SK-N-SH (cell line): ENCODE data around the gene BRMS1. TPM values are rescaled to one million over a fixed set of nuclear protein-coding genes. Genes with fewer than 3 reads are reported as not detected.

ENCODE experiments used
- CTCF ChIA-PET: fragments of 300-600, 350-600 bp; formaldehyde crosslinking; extraction: SDS; loops from one replicate; lab custom pipeline; 2021; lab: Yijun Ruan, JAX
- POLR2A ChIA-PET: fragments of 350-600 bp; sonication (Branson Sonifier 250); formaldehyde crosslinking; extraction: SDS; loops from one replicate; lab custom pipeline; 2020; ENCODE audit warnings: antibody characterized with exemption, inconsistent platforms; lab: Yijun Ruan, JAX
- DNase-seq: peaks from one replicate; pipeline ENCODE4 v3.0.0; 2012
- H2AFZ ChIP-seq: fragments of 200-600 bp; sonication (generic); 2 replicates; pipeline ENCODE4 v1.8.1; 2016; ENCODE audit warnings: antibody characterized with exemption, mild to moderate bottlenecking, low read depth
- H3F3A ChIP-seq: fragments of 200-600 bp; sonication (generic); replicated peaks from 2 replicates; pipeline ENCODE3; 2016; ENCODE audit warnings: antibody characterized with exemption, mild to moderate bottlenecking; ENCODE audit not compliant: insufficient read depth
- H3K27ac ChIP-seq, 2 experiments: fragments of 200-500 bp in 1 of 2; fragments of 200-600 bp in 1 of 2; sonication (Bioruptor generic) in 1 of 2; sonication (generic), shearing (Covaris generic) in 1 of 2; 2 replicates each; pipeline versions ENCODE4 v1.5.1 to v1.6.1; 2014 to 2016; ENCODE audit warnings: low read depth in 2 of 2, inconsistent platforms in 1 of 2, low read length in 1 of 2, mild to moderate bottlenecking in 1 of 2, mixed read lengths in 1 of 2
- H3K27me3 ChIP-seq: fragments of 200-600 bp; sonication (generic), shearing (Covaris generic); 2 replicates; pipeline ENCODE4 v1.6.1; 2016; ENCODE audit warnings: mixed run types; ENCODE audit not compliant: insufficient read depth
- H3K36me3 ChIP-seq, 2 experiments: fragments of 200-500 bp in 1 of 2; fragments of 200-600 bp in 1 of 2; sonication (Bioruptor generic) in 1 of 2; sonication (generic) in 1 of 2; replicated peaks in 1 of 2; 2 replicates each; pipeline versions ENCODE3 to v1.5.1; 2014 to 2016; ENCODE audit warnings: low read length in 1 of 2, mild to moderate bottlenecking in 1 of 2; ENCODE audit not compliant: insufficient read depth in 2 of 2, control insufficient read depth in 1 of 2
- H3K4me1 ChIP-seq, 2 experiments: fragments of 200-500 bp in 1 of 2; fragments of 200-600 bp in 1 of 2; sonication (Bioruptor generic) in 1 of 2; sonication (generic), shearing (Covaris generic) in 1 of 2; 2 replicates each; pipeline versions ENCODE4 v1.5.1 to v1.6.1; 2014 to 2016; ENCODE audit warnings: low read depth in 1 of 2, low read length in 1 of 2, mixed run types in 1 of 2; ENCODE audit not compliant: insufficient read depth in 2 of 2, control insufficient read depth in 1 of 2
- H3K4me2 ChIP-seq: fragments of 200-600 bp; sonication (generic), shearing (Covaris generic); 2 replicates; pipeline ENCODE4 v1.6.1; 2017; ENCODE audit warnings: mixed run types
- H3K4me3 ChIP-seq, 2 experiments: fragments of 200-500 bp in 1 of 2; fragments of 200-600 bp in 1 of 2; sonication (Bioruptor generic) in 1 of 2; sonication (generic), shearing (Covaris generic) in 1 of 2; 2 replicates each; pipeline versions ENCODE4 v1.5.1 to v1.8.1; 2014 to 2016; ENCODE audit warnings: low read depth in 2 of 2, inconsistent platforms in 1 of 2, low read length in 1 of 2, mild to moderate bottlenecking in 1 of 2, mixed read lengths in 1 of 2, moderate library complexity in 1 of 2
- H3K79me2 ChIP-seq: fragments of 200-600 bp; sonication (generic); 2 replicates; pipeline ENCODE4 v1.8.1; 2017; ENCODE audit warnings: mild to moderate bottlenecking; ENCODE audit not compliant: insufficient read depth
- H3K9ac ChIP-seq: fragments of 200-600 bp; sonication (generic); 2 replicates; pipeline ENCODE4 v1.6.1; 2017; ENCODE audit warnings: mixed run types
- H3K9me2 ChIP-seq: fragments of 200-600 bp; sonication (generic); 2 replicates; pipeline ENCODE4 v1.6.1; 2017; ENCODE audit warnings: mixed run types
- H3K9me3 ChIP-seq: fragments of 200-600 bp; sonication (generic); 2 replicates; pipeline ENCODE4 v1.6.1; 2017; ENCODE audit warnings: mixed run types, mild to moderate bottlenecking, moderate library complexity
- H4K20me1 ChIP-seq: fragments of 200-600 bp; sonication (generic); 2 replicates; pipeline ENCODE4 v1.6.1; 2017; ENCODE audit warnings: mild to moderate bottlenecking, mixed run types; ENCODE audit not compliant: insufficient read depth
- CHD2 ChIP-seq: fragments of 150-350 bp; IDR thresholded peaks from 2 replicates; pipeline ENCODE4 v1.6.1; 2018; ENCODE audit warnings: low read length; ENCODE audit not compliant: partially characterized antibody
- CTCF ChIP-seq: fragments of 200-600 bp; sonication (generic); IDR thresholded peaks from 2 replicates; pipeline ENCODE4 v1.6.1; 2017; ENCODE audit warnings: antibody characterized with exemption, mild to moderate bottlenecking, moderate library complexity
- ELF1 ChIP-seq: IDR thresholded peaks from 2 replicates; pipeline ENCODE4 v1.4.0; 2012
- EZH2phosphoT487 ChIP-seq: fragments of 200-600 bp; sonication (generic); IDR thresholded peaks from 2 replicates; pipeline ENCODE4 v1.6.1; 2017; ENCODE audit warnings: low read depth, mixed run types, mild to moderate bottlenecking, antibody characterized with exemption, moderate library complexity, borderline replicate concordance
- FOSL2 ChIP-seq: IDR thresholded peaks from 2 replicates; pipeline ENCODE4 v1.4.0; 2012; ENCODE audit warnings: low read depth, mild to moderate bottlenecking, moderate library complexity, borderline replicate concordance
- FOXJ3 ChIP-seq: sonication (generic); formaldehyde crosslinking; IDR thresholded peaks from 2 replicates; pipeline ENCODE4 v1.5.1; 2020; ENCODE audit warnings: mild to moderate bottlenecking, missing genetic modification reagents
- GABPA ChIP-seq: IDR thresholded peaks from 2 replicates; pipeline ENCODE4 v1.4.0; 2012; ENCODE audit warnings: low read depth, mild to moderate bottlenecking
- IRF3 ChIP-seq: fragments of 150-350 bp; IDR thresholded peaks from 2 replicates; pipeline ENCODE4 v1.6.1; 2016; ENCODE audit warnings: mild to moderate bottlenecking, low read depth, low read length
- JUND ChIP-seq: IDR thresholded peaks from 2 replicates; pipeline ENCODE4 v1.4.0; 2012
- MAX ChIP-seq: IDR thresholded peaks from 2 replicates; pipeline ENCODE4 v1.4.0; 2012; ENCODE audit warnings: low read depth
- MEF2A ChIP-seq: IDR thresholded peaks from 2 replicates; pipeline ENCODE4 v1.4.0; 2012; ENCODE audit warnings: low read depth, borderline replicate concordance
- NFIC ChIP-seq: IDR thresholded peaks from 2 replicates; pipeline ENCODE4 v1.4.0; 2012; ENCODE audit warnings: borderline replicate concordance
- NRF1 ChIP-seq: IDR thresholded peaks from 2 replicates; pipeline ENCODE4 v1.6.1; 2012; ENCODE audit warnings: low read depth, mild to moderate bottlenecking, low read length
- RAD21 ChIP-seq: IDR thresholded peaks from 2 replicates; pipeline ENCODE4 v1.6.1; 2012; ENCODE audit warnings: mild to moderate bottlenecking, low read length
- RCOR1 ChIP-seq: fragments of 150-350 bp; IDR thresholded peaks from 2 replicates; pipeline ENCODE4 v1.6.1; 2017; ENCODE audit warnings: antibody characterized with exemption, low read length
- RFX5 ChIP-seq: IDR thresholded peaks from 2 replicates; pipeline ENCODE4 v1.6.1; 2012; ENCODE audit warnings: mild to moderate bottlenecking, improper control_type of control experiment, low read length
- SMC3 ChIP-seq: IDR thresholded peaks from 2 replicates; pipeline ENCODE4 v1.6.1; 2012; ENCODE audit warnings: low read depth, low read length, improper control_type of control experiment
- TEAD4 ChIP-seq: IDR thresholded peaks from 2 replicates; pipeline ENCODE4 v1.4.0; 2012; ENCODE audit warnings: mild to moderate bottlenecking, borderline replicate concordance; ENCODE audit not compliant: insufficient read depth
- USF1 ChIP-seq: IDR thresholded peaks from 2 replicates; pipeline ENCODE4 v1.4.0; 2012; ENCODE audit warnings: low read depth, borderline replicate concordance
- USF2 ChIP-seq: fragments of 150-350 bp; IDR thresholded peaks from 2 replicates; pipeline ENCODE4 v1.6.1; 2017; ENCODE audit warnings: antibody characterized with exemption, low read length, low read depth, borderline replicate concordance
- ZBTB33 ChIP-seq: IDR thresholded peaks from 2 replicates; pipeline ENCODE4 v1.4.0; 2012; ENCODE audit warnings: low read depth, borderline replicate concordance
- WGBS: methylation state at CpG from one replicate; pipeline ENCODE4 v1.1.6; 2017; ENCODE audit warnings: low lambda C conversion rate; 5-methylcytosine and 5-hydroxymethylcytosine counted together
- polyA plus RNA-seq, 3 experiments: library from polyadenylated mRNA; depleted of rRNA; stranded (reverse); fragments of >200 nt; gene quantifications; 2 replicates each; pipeline ENCODE4 v1.2.3, GENCODE V29; 2012

The BRMS1 gene
- 70.0 and 76.5 TPM in 2 replicates for polyA plus RNA-seq (2012; rRNA removed)
- 65.3 and 67.8 TPM in 2 replicates for polyA plus RNA-seq (2012; cell fraction: cytosol; rRNA removed)
- polyA plus RNA-seq (2012; cell fraction: nucleus; rRNA removed): 66.8 and 73.5 TPM in 2 replicates

- Histone ChIP-seq H3K27me3 (no peaks in the 10 kb centered on the region), H3K4me1 (peaks cover 24 to 37% of the 10 kb centered on the region in 2 experiments; a peak in 3 of 4 replicates), H3K9me2 (no peaks in the 10 kb centered on the region), H3K36me3 (peaks cover 4 to 24% of the 10 kb centered on the region in 2 experiments), H3K27ac (peak within 1 kb of the TSS; percentile 72 to 85), H3K4me3 (peak within 1 kb of the TSS; percentile 95 to 96), H2AFZ (peak within 1 kb of the TSS; percentile 94), H3K79me2 (peaks cover 27% of the 10 kb centered on the region), H3K9ac (peak within 1 kb of the TSS; percentile 91), H4K20me1 (no peaks in the 10 kb centered on the region), H3K4me2 (peak within 1 kb of the TSS; percentile 96), H3K9me3 (no peaks in the 10 kb centered on the region), H3F3A (peaks cover 14% of the 10 kb centered on the region)
- peak; percentile 93 for DNase-seq
- whole genome bisulfite sequencing: 5% methylated on average over 8 of the region's 59 CpGs
- ChIA-PET CTCF (interaction anchor here (0.9 to 6.6 kb wide), 7 partner anchors 10 to 121 kb away, joined by 3 to 62 read pairs (median 16); partner anchors contain the start of gene RIN1), POLR2A (interaction anchor here (0.6 to 3.8 kb wide), 4 partner anchors 9 to 333 kb away, joined by 3 to 19 read pairs (median 3); partner anchors contain the start of gene RBM4B)
- TF ChIP-seq ELF1 (peak; percentile 99), SMC3 (no peak), ZBTB33 (no peak), GABPA (peak; percentile 61), RFX5 (no peak), MEF2A (no peak), RCOR1 (no peak), FOXJ3 (no peak), TEAD4 (0 out of 2 replicates have a peak, but pooled peaks have one; percentile 9), NRF1 (no peak), IRF3 (peak; percentile 21; the same call in 1 of the 2 replicates), EZH2phosphoT487 (no peak), JUND (no peak), FOSL2 (no peak), USF1 (no peak), RAD21 (no peak), MAX (peak; percentile 49), USF2 (no peak), NFIC (no peak), CHD2 (peak; percentile 59), CTCF (no peak)
Observed at GRCh38 chr11:66344550-66345315, at the start of gene BRMS1. Gene BRMS1 (minus strand): TSS chr11:66345104. CDS start chr11:66342234, 2,870 bp downstream.
